Epithelial cell of proximal tubule (primary cell): Measurements from ENCODE around the gene PECR. TPM values are rescaled to one million over a fixed set of nuclear protein-coding genes. Genes with fewer than 3 reads are reported as not detected.
A peak's percentile ranks its signal among the peaks of the same experiment; 100 is the strongest.

Experiments used
- DNase-seq: peaks from one replicate; pipeline ENCODE4 v3.0.0-alpha.2; 2011; ENCODE audit warnings: low read depth
- H3K4me3 ChIP-seq: 2 replicates; pipeline ENCODE4 v1.5.1; 2011; ENCODE audit warnings: low read depth, mild to moderate bottlenecking, low read length
- total RNA-seq: library from RNA; depleted of rRNA; stranded (reverse); fragments of >200 nt; gene quantifications from 2 replicates; pipeline ENCODE4 v1.2.3, GENCODE V29; 2015
- TF ChIP-seq, protein P1 (sequence below): conservative IDR thresholded peaks from 2 replicates; pipeline ENCODE4 v1.5.1; 2012; ENCODE audit warnings: low read depth, mild to moderate bottlenecking, low read length

The PECR gene
- total RNA-seq, 1 donor from 2014 or later: 16.7 TPM

DNA sequence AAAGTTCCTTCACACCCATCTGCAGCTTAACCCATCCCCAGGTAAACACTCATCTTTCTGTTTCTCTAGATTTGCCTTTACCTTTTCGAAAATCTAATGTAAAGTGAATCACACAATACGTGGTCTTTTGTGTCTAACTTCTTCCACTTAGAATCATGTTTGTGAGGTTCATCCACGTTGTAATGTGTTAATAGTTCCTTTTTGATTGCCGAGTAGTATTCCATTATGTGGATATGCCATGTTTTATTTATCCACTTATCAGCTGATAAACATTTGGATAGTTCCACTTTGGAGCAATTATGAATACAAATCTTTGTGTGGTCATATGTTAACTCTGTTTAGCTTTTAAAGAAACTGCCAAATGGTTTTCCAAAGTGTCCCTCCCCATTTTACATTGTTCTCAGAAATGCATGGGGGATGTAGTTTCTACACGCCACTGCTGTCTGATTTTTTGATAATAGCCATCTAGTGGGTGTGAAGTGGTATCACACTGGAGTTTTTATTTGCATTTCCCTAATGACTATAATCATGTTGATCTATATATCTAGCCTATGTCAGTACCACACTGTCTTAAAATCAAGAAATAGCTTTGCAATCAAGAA, 22.3 kb downstream of the PECR start:
- TF ChIP-seq, protein P1, sequence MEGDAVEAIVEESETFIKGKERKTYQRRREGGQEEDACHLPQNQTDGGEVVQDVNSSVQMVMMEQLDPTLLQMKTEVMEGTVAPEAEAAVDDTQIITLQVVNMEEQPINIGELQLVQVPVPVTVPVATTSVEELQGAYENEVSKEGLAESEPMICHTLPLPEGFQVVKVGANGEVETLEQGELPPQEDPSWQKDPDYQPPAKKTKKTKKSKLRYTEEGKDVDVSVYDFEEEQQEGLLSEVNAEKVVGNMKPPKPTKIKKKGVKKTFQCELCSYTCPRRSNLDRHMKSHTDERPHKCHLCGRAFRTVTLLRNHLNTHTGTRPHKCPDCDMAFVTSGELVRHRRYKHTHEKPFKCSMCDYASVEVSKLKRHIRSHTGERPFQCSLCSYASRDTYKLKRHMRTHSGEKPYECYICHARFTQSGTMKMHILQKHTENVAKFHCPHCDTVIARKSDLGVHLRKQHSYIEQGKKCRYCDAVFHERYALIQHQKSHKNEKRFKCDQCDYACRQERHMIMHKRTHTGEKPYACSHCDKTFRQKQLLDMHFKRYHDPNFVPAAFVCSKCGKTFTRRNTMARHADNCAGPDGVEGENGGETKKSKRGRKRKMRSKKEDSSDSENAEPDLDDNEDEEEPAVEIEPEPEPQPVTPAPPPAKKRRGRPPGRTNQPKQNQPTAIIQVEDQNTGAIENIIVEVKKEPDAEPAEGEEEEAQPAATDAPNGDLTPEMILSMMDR: peak; percentile 43

DNA sequence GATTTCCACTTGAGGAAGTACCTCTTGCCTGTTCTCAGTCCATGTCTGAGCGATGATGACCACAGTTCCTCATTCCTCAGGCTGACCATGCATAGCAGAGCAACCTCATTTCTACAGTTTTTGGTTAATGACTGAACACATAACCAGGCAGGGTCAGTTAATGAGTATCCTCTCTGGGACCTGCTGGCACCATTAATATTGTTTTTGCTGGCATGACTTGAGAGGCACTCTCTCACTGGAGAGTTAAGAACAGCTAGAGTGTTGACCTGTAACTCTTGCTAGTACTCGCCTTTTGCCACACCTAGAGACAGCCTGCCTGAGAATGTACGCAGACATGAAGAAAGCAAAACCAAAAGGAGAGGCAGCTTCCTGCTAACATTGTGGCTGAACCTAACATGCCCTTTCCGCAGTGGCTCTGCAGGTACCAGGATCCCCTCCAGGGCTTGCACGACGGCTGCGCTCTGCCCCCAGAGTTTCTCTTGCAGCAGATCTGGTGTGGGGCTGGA, 23.9 kb downstream of the PECR start:
- TF ChIP-seq, protein P1: no peak
- DNase-seq: peak; percentile 100
- H3K4me3 ChIP-seq: peak overlapping the region; percentile 44

More for the DNA sequence above, 22.3 kb downstream of the PECR start:
- no peak for DNase-seq
- H3K4me3 ChIP-seq: no peak overlapping the region

DNA sequence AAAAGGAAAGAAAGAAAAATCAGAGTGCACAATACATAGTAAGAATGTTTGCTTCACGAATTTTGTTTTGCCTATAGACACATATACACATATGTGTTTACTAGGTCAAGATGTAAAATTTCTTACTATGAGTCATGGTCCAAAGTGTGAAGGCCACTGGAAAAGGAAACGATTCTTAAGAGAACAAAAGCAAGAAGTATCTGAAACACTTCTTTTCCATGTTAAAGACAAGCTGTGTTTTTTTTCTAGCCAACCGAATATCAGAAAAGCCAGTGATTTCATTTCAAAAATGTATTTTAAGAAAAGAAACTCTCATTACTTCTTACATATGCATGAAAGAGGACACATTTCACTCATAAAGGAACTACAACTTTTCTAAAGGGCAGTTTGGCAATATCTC, 24.9 kb downstream of the PECR start:
- TF ChIP-seq, protein P1: no peak
- H3K4me3 ChIP-seq: no peak overlapping the region
- no peak for DNase-seq

DNA sequence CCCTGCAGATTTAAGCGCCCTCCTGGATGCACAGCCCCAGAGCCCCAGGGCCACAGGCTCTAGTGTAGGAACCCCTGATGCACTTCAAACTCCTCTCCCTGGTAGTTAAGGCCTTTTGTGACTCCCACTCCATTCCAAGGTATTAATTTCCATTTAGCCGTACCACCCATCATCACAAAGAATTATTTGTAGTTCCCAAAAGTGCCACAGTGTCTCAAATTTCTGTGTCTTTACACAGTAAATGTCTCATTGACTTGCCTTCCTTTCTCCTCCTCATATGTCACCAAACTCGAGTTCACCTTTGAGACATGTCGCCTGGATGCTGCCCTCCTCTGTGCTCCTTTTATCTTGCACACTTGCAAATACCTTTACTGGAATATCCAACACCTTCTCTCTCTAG, 25.9 kb downstream of the PECR start:
- DNase-seq: no peak
- TF ChIP-seq, protein P1: no peak
- H3K4me3 ChIP-seq: no peak overlapping the region

DNA sequence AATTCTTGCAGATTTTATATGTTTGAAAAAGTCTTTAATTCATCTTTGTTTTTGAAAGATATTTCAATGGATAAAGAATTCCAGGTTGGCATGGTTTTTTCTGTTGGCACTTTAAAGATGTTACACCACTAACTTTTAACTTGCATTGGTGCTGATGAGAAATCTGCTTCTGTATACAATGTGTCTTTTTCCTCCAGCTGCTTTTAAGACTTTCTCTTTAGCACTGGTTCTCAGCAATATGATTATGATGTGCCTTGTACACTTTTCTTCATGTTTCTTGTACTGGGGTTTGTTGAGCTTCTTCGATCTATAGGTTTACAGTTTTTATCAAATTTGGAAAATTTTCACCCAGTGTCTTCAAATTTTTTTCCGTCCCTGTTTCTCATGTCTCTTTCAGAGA, 29.2 kb downstream of the PECR start:
- H3K4me3 ChIP-seq: no peak overlapping the region
- TF ChIP-seq, protein P1: no peak
- no peak for DNase-seq

DNA sequence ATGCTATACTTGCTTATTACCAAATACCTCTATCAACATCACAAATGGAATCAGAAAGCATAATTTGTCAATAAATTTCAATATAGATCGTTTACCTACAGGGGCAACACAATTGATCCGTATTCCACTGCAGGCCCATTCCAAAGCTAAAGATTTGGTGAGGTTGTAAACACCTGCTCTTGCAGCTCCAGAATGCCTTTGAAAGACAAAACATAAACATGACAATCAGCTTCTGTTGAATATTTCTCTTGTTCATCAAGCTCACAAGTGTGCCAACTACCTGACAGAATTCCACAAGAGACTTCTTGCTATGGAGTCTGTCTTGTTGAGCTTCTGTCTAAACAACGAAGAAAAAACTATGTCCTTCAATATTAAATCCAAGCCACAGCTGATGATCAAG, 30.3 kb downstream of the PECR start:
- no peak overlapping the region for H3K4me3 ChIP-seq
- no peak for DNase-seq
- TF ChIP-seq, protein P1: no peak

DNA sequence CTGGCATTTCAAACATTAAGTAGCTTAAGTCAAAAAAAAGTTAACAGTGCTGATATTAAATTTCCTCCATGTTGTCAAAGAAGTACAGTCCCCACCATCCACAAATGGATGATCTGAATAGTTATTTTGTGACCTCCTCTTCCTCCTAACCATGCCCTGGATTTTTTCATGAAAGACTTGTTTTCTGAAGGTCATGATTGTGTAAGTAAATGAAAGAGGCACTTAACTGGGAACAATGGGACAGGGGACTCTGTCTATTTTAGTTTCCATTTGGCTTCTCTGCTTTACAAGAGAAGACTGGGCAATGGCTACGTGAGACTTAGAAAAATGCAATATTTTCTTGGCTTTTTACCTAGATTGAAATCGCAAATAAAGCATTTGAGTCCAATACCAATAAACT, 32.2 kb downstream of the PECR start:
- no peak overlapping the region for H3K4me3 ChIP-seq
- TF ChIP-seq, protein P1: no peak
- no peak for DNase-seq
